Measurements from ENCODE around the gene ABCA13. TPM values are rescaled to one million over a fixed set of nuclear protein-coding genes. Genes with fewer than 3 reads are reported as not detected.

The ABCA13 gene
- total RNA-seq, 1 experiment from 2014 or later = 2.1 TPM

- DNase-seq = no peak
- BruUV-seq (replicated peaks) = no TSS peak
- CTCF ChIA-PET = no interaction called here
- intact Hi-C loops (cut with micrococcal nuclease) = no loop called here
- Histone ChIP-seq H3K27me3 (ENCODE audit: low read length) (no peaks in the 10 kb centered on the region), H3K9ac (ENCODE audit: low read length) (no peak overlapping the region), H3K4me3 (ENCODE audit: low read length) (no peak overlapping the region), H3K27ac (ENCODE audit: low read length) (no peak overlapping the region), H3F3A (ENCODE audit: low read length, unreplicated experiment) (no peaks in the 10 kb centered on the region), H3K36me3 (ENCODE audit: low read depth, low read length) (no peaks in the 10 kb centered on the region), H4K20me1 (ENCODE audit: low read length) (no peaks in the 10 kb centered on the region), H3K9me3 (ENCODE audit: low read length) (no peaks in the 10 kb centered on the region), H3K4me2 (ENCODE audit: low read length) (no peak overlapping the region), H3K9me2 (replicated peaks; ENCODE audit: low read length) (no peaks in the 10 kb centered on the region), H3K79me2 (ENCODE audit: low read length) (no peaks in the 10 kb centered on the region), H3K4me1 (ENCODE audit: insufficient read depth, low read length) (peaks cover 4% of the 10 kb centered on the region; the same call in 1 of the 2 replicates), H2AFZ (ENCODE audit: low read length) (no peak overlapping the region)
- no peak for ATAC-seq
- no peak for TF ChIP-seq EZH2 (IDR thresholded peaks at IDR 0.05; ENCODE audit: low read length, unreplicated experiment)
- TF ChIP-seq CTCF (conservative IDR thresholded peaks at IDR 0.05; ENCODE audit: low read depth, low read length) = no peak
- TF ChIP-seq EZH2phosphoT487 (IDR thresholded peaks at IDR 0.05; ENCODE audit: borderline replicate concordance, low read length) = no peak
- POLR2A ChIA-PET (ENCODE audit: unreplicated experiment) = no interaction called here
Observed at GRCh38 chr7:48380921-48381320, 209.7 kb downstream of the ABCA13 start.

- Histone ChIP-seq H3K4me3 (ENCODE audit: low read length) (no peak overlapping the region), H3K4me1 (ENCODE audit: insufficient read depth, low read length) (peaks cover 4% of the 10 kb centered on the region; the same call in 1 of the 2 replicates), H3K27ac (ENCODE audit: low read length) (no peak overlapping the region), H3K79me2 (ENCODE audit: low read length) (no peaks in the 10 kb centered on the region), H4K20me1 (ENCODE audit: low read length) (no peaks in the 10 kb centered on the region), H3K9ac (ENCODE audit: low read length) (no peak overlapping the region), H3K27me3 (ENCODE audit: low read length) (no peaks in the 10 kb centered on the region), H3K4me2 (ENCODE audit: low read length) (no peak overlapping the region), H3K9me3 (ENCODE audit: low read length) (no peaks in the 10 kb centered on the region), H2AFZ (ENCODE audit: low read length) (no peak overlapping the region), H3K36me3 (ENCODE audit: low read depth, low read length) (no peaks in the 10 kb centered on the region), H3F3A (ENCODE audit: low read length, unreplicated experiment) (no peaks in the 10 kb centered on the region), H3K9me2 (replicated peaks; ENCODE audit: low read length) (no peaks in the 10 kb centered on the region)
- DNase-seq (no peak), ATAC-seq (no peak)
- intact Hi-C loops (cut with micrococcal nuclease) = no loop called here
- ChIA-PET CTCF (no interaction called here), POLR2A (ENCODE audit: unreplicated experiment) (no interaction called here)
- no TSS peak for BruUV-seq (replicated peaks)
- TF ChIP-seq CTCF (conservative IDR thresholded peaks at IDR 0.05; ENCODE audit: low read depth, low read length) = no peak
- TF ChIP-seq EZH2phosphoT487 (IDR thresholded peaks at IDR 0.05; ENCODE audit: borderline replicate concordance, low read length) = no peak
- no peak for TF ChIP-seq EZH2 (IDR thresholded peaks at IDR 0.05; ENCODE audit: low read length, unreplicated experiment)
Observed at GRCh38 chr7:48381571-48381970, 210.3 kb downstream of the ABCA13 start.

- no peak overlapping the region for H3K27ac ChIP-seq (ENCODE audit: low read length)
Observed at GRCh38 chr7:48384180-48384752, 213.0 kb downstream of the ABCA13 start.

More at GRCh38 chr7:48384180-48384752, 213.0 kb downstream of the ABCA13 start:
- DNase-seq (no peak), ATAC-seq (no peak)
- POLR2A ChIA-PET (ENCODE audit: unreplicated experiment) = no interaction called here
- H3K9ac ChIP-seq (ENCODE audit: low read length) = no peak overlapping the region
- H3K36me3 ChIP-seq (ENCODE audit: low read depth, low read length) = no peaks in the 10 kb centered on the region
- H3K27me3 ChIP-seq (ENCODE audit: low read length) = no peaks in the 10 kb centered on the region
- no peak overlapping the region for H3K4me3 ChIP-seq (ENCODE audit: low read length)
- CTCF ChIA-PET = no interaction called here
- H3K4me1 ChIP-seq (ENCODE audit: insufficient read depth, low read length) = peaks cover 5% of the 10 kb centered on the region
- H3F3A ChIP-seq (ENCODE audit: low read length, unreplicated experiment) = no peaks in the 10 kb centered on the region
- no peaks in the 10 kb centered on the region for H4K20me1 ChIP-seq (ENCODE audit: low read length)
- H3K4me2 ChIP-seq (ENCODE audit: low read length) = no peak overlapping the region
- no peak overlapping the region for H2AFZ ChIP-seq (ENCODE audit: low read length)
- H3K9me3 ChIP-seq (ENCODE audit: low read length) = no peaks in the 10 kb centered on the region
- no peaks in the 10 kb centered on the region for H3K79me2 ChIP-seq (ENCODE audit: low read length)
- intact Hi-C loops (cut with micrococcal nuclease) = no loop called here
- TF ChIP-seq CTCF (conservative IDR thresholded peaks at IDR 0.05; ENCODE audit: low read depth, low read length) (no peak), EZH2 (IDR thresholded peaks at IDR 0.05; ENCODE audit: low read length, unreplicated experiment) (no peak), EZH2phosphoT487 (IDR thresholded peaks at IDR 0.05; ENCODE audit: borderline replicate concordance, low read length) (no peak)
- no peaks in the 10 kb centered on the region for H3K9me2 ChIP-seq (replicated peaks; ENCODE audit: low read length)
- BruUV-seq (replicated peaks) = no TSS peak

Measured in PC-3 (cell line).